ENCODE results near the gene ZFP36L2.

Gene ZFP36L2

GRCh38 chr2:43262951-43263350 is 36.5 kb upstream of the ZFP36L2 start:
- no peak overlapping the region for H3K4me3 ChIP-seq (ENCODE audit: low read length)
- DNase-seq (ENCODE audit: low read depth), result no peak
- TF ChIP-seq CTCF (conservative IDR thresholded peaks at IDR 0.05; ENCODE audit: low read length), result no peak

GRCh38 chr2:43262239-43262638 is 35.8 kb upstream of the ZFP36L2 start:
- TF ChIP-seq CTCF (conservative IDR thresholded peaks at IDR 0.05; ENCODE audit: low read length), result no peak
- H3K4me3 ChIP-seq (ENCODE audit: low read length), result no peak overlapping the region
- DNase-seq (ENCODE audit: low read depth), result no peak

- no peak for DNase-seq (ENCODE audit: low read depth)
- no peak for TF ChIP-seq CTCF (conservative IDR thresholded peaks at IDR 0.05; ENCODE audit: low read length)
- H3K4me3 ChIP-seq (ENCODE audit: low read length), result no peak overlapping the region
Measured at GRCh38 chr2:43259512-43259911, 33.1 kb upstream of the ZFP36L2 start.

GRCh38 chr2:43258547-43259156 is 32.2 kb upstream of the ZFP36L2 start:
- TF ChIP-seq CTCF (conservative IDR thresholded peaks at IDR 0.05; ENCODE audit: low read length), result no peak
- H3K4me3 ChIP-seq (ENCODE audit: low read length), result no peak overlapping the region
- DNase-seq (ENCODE audit: low read depth), result no peak

GRCh38 chr2:43255296-43255910 is 29.0 kb upstream of the ZFP36L2 start:
- TF ChIP-seq CTCF (conservative IDR thresholded peaks at IDR 0.05; ENCODE audit: low read length), result no peak
- peak; percentile 74 for DNase-seq (ENCODE audit: low read depth)
- no peak overlapping the region for H3K4me3 ChIP-seq (ENCODE audit: low read length)

- DNase-seq (ENCODE audit: low read depth), result no peak
- TF ChIP-seq CTCF (conservative IDR thresholded peaks at IDR 0.05; ENCODE audit: low read length), result no peak
Measured at GRCh38 chr2:43254331-43254730, 27.9 kb upstream of the ZFP36L2 start.

GRCh38 chr2:43251171-43251731 is 24.8 kb upstream of the ZFP36L2 start:
- TF ChIP-seq CTCF (conservative IDR thresholded peaks at IDR 0.05; ENCODE audit: low read length), result no peak
- H3K4me3 ChIP-seq (ENCODE audit: low read length), result no peak overlapping the region
- peak; percentile 82 for DNase-seq (ENCODE audit: low read depth)

More at GRCh38 chr2:43254331-43254730, 27.9 kb upstream of the ZFP36L2 start:
- H3K4me3 ChIP-seq (ENCODE audit: low read length), result no peak overlapping the region
